ENCODE measurements around the gene RUFY4. TPM values are rescaled to one million over a fixed set of nuclear protein-coding genes. Genes with fewer than 3 reads are reported as not detected.
"Not testable (repeated sequence)": the region's sequence is repeated elsewhere in the genome, so short reads cannot be mapped to it uniquely, and the experiment has no call there.

The RUFY4 gene
- total RNA-seq, 1 donor from 2014 or later, result 0.36 TPM

- intact Hi-C loops (cut with DNase I), result loop anchor here (10.0 kb wide), 1 partner anchor 1172 kb away; the partner anchor contains the start of genes GLB1L and STK16
- DNase-seq (ENCODE audit: low spot score) (no peak), ATAC-seq (no peak)
Observed at GRCh38 chr2:218073185-218073584, 4.1 kb downstream of the RUFY4 start.

GRCh38 chr2:218074031-218074430 lies 5.0 kb downstream of the RUFY4 start:
- intact Hi-C loops (cut with DNase I), result loop anchor here (10.0 kb wide), 1 partner anchor 1171 kb away; the partner anchor contains the start of genes GLB1L and STK16
- ATAC-seq (peak; percentile 21), DNase-seq (ENCODE audit: low spot score) (no peak)

GRCh38 chr2:218075975-218076811 lies 7.1 kb downstream of the RUFY4 start:
- DNase-seq (ENCODE audit: low spot score) (no peak), ATAC-seq (no peak)
- intact Hi-C loops (cut with DNase I), result loop anchor here (10.0 kb wide), 1 partner anchor 1169 kb away; the partner anchor contains the start of genes GLB1L and STK16

GRCh38 chr2:218077464-218078216 lies 8.6 kb downstream of the RUFY4 start:
- DNase-seq (ENCODE audit: low spot score) (no peak), ATAC-seq (no peak)
- intact Hi-C loops (cut with DNase I), result loop anchor here (10.0 kb wide), 1 partner anchor 1167 kb away; the partner anchor contains the start of genes GLB1L and STK16

GRCh38 chr2:218079943-218080913 lies 11.2 kb downstream of the RUFY4 start:
- ATAC-seq, result no peak
- intact Hi-C loops (cut with DNase I), result loop anchor here (10.0 kb wide), 1 partner anchor 1165 kb away; the partner anchor contains the start of genes GLB1L and STK16
- DNase-seq (ENCODE audit: low spot score), result peak; percentile 55

GRCh38 chr2:218081063-218081462 lies 12.0 kb downstream of the RUFY4 start:
- ATAC-seq (no peak), DNase-seq (ENCODE audit: low spot score) (no peak)
- intact Hi-C loops (cut with DNase I), result no loop called here

GRCh38 chr2:218081695-218082094 lies 12.6 kb downstream of the RUFY4 start:
- intact Hi-C loops (cut with DNase I), result no loop called here
- DNase-seq (ENCODE audit: low spot score) (no peak), ATAC-seq (no peak)

- intact Hi-C loops (cut with DNase I), result no loop called here
- ATAC-seq (no peak), DNase-seq (ENCODE audit: low spot score) (no peak)
Observed at GRCh38 chr2:218082586-218083351, 13.7 kb downstream of the RUFY4 start.

GRCh38 chr2:218083352-218083676 lies 14.3 kb downstream of the RUFY4 start:
- no peak for DNase-seq (ENCODE audit: low spot score)
- intact Hi-C loops (cut with DNase I), result no loop called here
- no peak for ATAC-seq

GRCh38 chr2:218086478-218086877 lies 17.4 kb downstream of the RUFY4 start:
- DNase-seq (ENCODE audit: low spot score), result no peak
- intact Hi-C loops (cut with DNase I), result no loop called here
- no peak for ATAC-seq

- no peak for DNase-seq (ENCODE audit: low spot score)
- intact Hi-C loops (cut with DNase I), result no loop called here
- no peak for ATAC-seq
Observed at GRCh38 chr2:218089259-218089658, 20.2 kb downstream of the RUFY4 start.

GRCh38 chr2:218091746-218092145 lies 22.7 kb downstream of the RUFY4 start:
- no peak for DNase-seq (ENCODE audit: low spot score)
- no peak for ATAC-seq
- intact Hi-C loops (cut with DNase I), result no loop called here

GRCh38 chr2:218093879-218094278 lies 24.8 kb downstream of the RUFY4 start:
- ATAC-seq, result no peak
- DNase-seq (ENCODE audit: low spot score), result no peak
- intact Hi-C loops (cut with DNase I), result no loop called here

GRCh38 chr2:218095853-218096252 lies 26.8 kb downstream of the RUFY4 start:
- ATAC-seq, result no peak
- intact Hi-C loops (cut with DNase I), result no loop called here

GRCh38 chr2:218097975-218098374 lies 28.9 kb downstream of the RUFY4 start:
- no peak for DNase-seq (ENCODE audit: low spot score)
- no peak for ATAC-seq
- intact Hi-C loops (cut with DNase I), result no loop called here

More at GRCh38 chr2:218095853-218096252, 26.8 kb downstream of the RUFY4 start:
- no peak for DNase-seq (ENCODE audit: low spot score)

- intact Hi-C loops (cut with DNase I); ATAC-seq; DNase-seq (ENCODE audit: low spot score): not testable (repeated sequence)
Observed at GRCh38 chr2:218108834-218109233, 39.8 kb downstream of the RUFY4 start.

GRCh38 chr2:218121789-218122188 lies 52.7 kb downstream of the RUFY4 start:
- ATAC-seq; intact Hi-C loops (cut with DNase I); DNase-seq (ENCODE audit: low spot score): not testable (repeated sequence)

GRCh38 chr2:218122286-218122685 lies 53.2 kb downstream of the RUFY4 start:
- DNase-seq (ENCODE audit: low spot score); intact Hi-C loops (cut with DNase I); ATAC-seq: not testable (repeated sequence)

Data from sciatic nerve (tissue), 2 donors.